Esophagus muscularis mucosa (tissue), 4 donors: ENCODE results near the gene DYNLT3. TPM values are rescaled to one million over a fixed set of nuclear protein-coding genes. Genes with fewer than 3 reads are reported as not detected.

ENCODE experiments used
- DNase-seq: peaks from one replicate; pipeline ENCODE4 v3.0.0-alpha.2; 2017; ENCODE audit errors: extremely low spot score
- H3K27ac ChIP-seq, 4 donors: fragments of 200-600 bp; sonication (generic); replicated peaks in 1 of 4; 1 replicate in 3 of 4; 2 replicates in 1 of 4; pipeline ENCODE4 v1.5.1; 2016 to 2019; ENCODE audit warnings: mild to moderate bottlenecking in 1 of 4
- H3K27me3 ChIP-seq, 4 donors: fragments of 200-600 bp; sonication (generic); one replicate each; pipeline versions ENCODE4 v1.5.1 to v1.6.0; 2016 to 2019
- H3K36me3 ChIP-seq, 4 donors: fragments of 200-600 bp; sonication (generic); one replicate each; pipeline ENCODE4 v1.5.1; 2016 to 2019
- H3K4me1 ChIP-seq, 4 donors: fragments of 200-600 bp; sonication (generic); one replicate each; pipeline ENCODE4 v1.5.1; 2016 to 2019
- H3K4me3 ChIP-seq, 4 donors: fragments of 200-600 bp; sonication (generic); 1 replicate in 2 of 4; 2 replicates in 2 of 4; pipeline ENCODE4 v1.5.1; 2016 to 2019; ENCODE audit warnings: mild to moderate bottlenecking in 4 of 4, moderate library complexity in 1 of 4
- H3K9me3 ChIP-seq, 4 donors: fragments of 200-600 bp; sonication (generic); 1 replicate in 3 of 4; 2 replicates in 1 of 4; pipeline ENCODE4 v1.5.1; 2016 to 2019
- EP300 ChIP-seq: sonication (generic); formaldehyde crosslinking; IDR thresholded peaks from one replicate; pipeline ENCODE4 v1.6.1; 2017; ENCODE audit warnings: antibody characterized with exemption
- POLR2A ChIP-seq: fragments of 450-650 bp; IDR thresholded peaks from one replicate; pipeline ENCODE4 v1.6.1; 2017; ENCODE audit warnings: antibody characterized with exemption, moderate library complexity, mild to moderate bottlenecking, low read depth
- POLR2AphosphoS5 ChIP-seq, 2 donors: sonication (generic); formaldehyde crosslinking; IDR thresholded peaks; one replicate each; pipeline ENCODE4 v1.6.1; 2017; ENCODE audit warnings: antibody characterized with exemption in 2 of 2
- WGBS: methylation state at CpG from one replicate; pipeline ENCODE4 v1.1.5; 2018; 5-methylcytosine and 5-hydroxymethylcytosine counted together
- intact Hi-C: fragments of 100-400 bp; cut with DNase I; formaldehyde crosslinking; loops from one replicate; pipeline ENCODE4 v1.15.1; 2023
- total RNA-seq, 4 donors: library from RNA; depleted of rRNA; stranded (reverse); fragments of >200 nt; gene quantifications; one replicate each; pipeline versions ENCODE4 v1.1.0 to v1.2.1, GENCODE V29; 2016
- TF ChIP-seq, protein P1 (sequence below), 3 experiments: fragments of 200-600 bp in 2 of 3; fragments of 450-650 bp in 1 of 3; sonication (generic) in 2 of 3; IDR thresholded peaks; one replicate each; pipeline ENCODE4 v1.5.1; 2017 to 2019; ENCODE audit warnings: antibody characterized with exemption in 3 of 3, mild to moderate bottlenecking in 2 of 3, moderate library complexity in 1 of 3

DYNLT3 gene
- total RNA-seq, 4 donors from 2014 or later = 37.7 to 55.7 (median 49.9) TPM

DNA sequence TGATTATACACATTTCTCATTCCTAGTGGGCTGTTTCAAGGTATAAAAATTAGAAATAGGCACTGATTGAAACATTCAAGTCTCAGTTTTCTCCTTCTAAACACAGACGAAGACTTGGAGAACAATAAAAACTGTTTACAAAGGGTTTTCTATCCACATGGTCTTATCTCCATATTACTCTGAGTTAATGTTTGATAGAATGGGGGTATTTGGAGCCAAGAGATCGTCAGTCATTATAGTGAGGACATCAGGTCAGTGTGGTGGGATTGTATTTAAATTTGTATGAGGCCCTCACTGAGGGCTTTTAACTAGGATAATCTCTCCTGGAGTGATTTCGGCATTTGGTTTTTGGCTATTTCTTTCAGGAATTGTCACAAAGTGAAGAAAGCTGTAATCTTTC, 16.4 kb upstream of the DYNLT3 start:
- Histone ChIP-seq H3K27me3 (peaks cover 0 to 3% (median 0%) of the 10 kb centered on the region in 4 donors), H3K9me3 (no peaks in the 10 kb centered on the region), H3K4me3 (no peak overlapping the region), H3K27ac (no peak overlapping the region), H3K4me1 (no peaks in the 10 kb centered on the region), H3K36me3 (no peaks in the 10 kb centered on the region)
- intact Hi-C loops = no loop called here
- WGBS = 53% methylated on average over 3 of the region's 3 CpGs
- no peak for DNase-seq
- TF ChIP-seq, protein P1, sequence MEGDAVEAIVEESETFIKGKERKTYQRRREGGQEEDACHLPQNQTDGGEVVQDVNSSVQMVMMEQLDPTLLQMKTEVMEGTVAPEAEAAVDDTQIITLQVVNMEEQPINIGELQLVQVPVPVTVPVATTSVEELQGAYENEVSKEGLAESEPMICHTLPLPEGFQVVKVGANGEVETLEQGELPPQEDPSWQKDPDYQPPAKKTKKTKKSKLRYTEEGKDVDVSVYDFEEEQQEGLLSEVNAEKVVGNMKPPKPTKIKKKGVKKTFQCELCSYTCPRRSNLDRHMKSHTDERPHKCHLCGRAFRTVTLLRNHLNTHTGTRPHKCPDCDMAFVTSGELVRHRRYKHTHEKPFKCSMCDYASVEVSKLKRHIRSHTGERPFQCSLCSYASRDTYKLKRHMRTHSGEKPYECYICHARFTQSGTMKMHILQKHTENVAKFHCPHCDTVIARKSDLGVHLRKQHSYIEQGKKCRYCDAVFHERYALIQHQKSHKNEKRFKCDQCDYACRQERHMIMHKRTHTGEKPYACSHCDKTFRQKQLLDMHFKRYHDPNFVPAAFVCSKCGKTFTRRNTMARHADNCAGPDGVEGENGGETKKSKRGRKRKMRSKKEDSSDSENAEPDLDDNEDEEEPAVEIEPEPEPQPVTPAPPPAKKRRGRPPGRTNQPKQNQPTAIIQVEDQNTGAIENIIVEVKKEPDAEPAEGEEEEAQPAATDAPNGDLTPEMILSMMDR (IDR thresholded peaks at IDR 0.05) = no peak
- TF ChIP-seq EP300 (no peak), POLR2A (no peak), POLR2AphosphoS5 (IDR thresholded peaks at IDR 0.05) (no peak)

GRCh38 chrX:37862851-37863250, 15.5 kb upstream of the DYNLT3 start:
- no peak for DNase-seq
- no peaks in the 10 kb centered on the region for H3K4me1 ChIP-seq
- intact Hi-C loops = no loop called here
- H3K4me3 ChIP-seq = no peak overlapping the region
- H3K36me3 ChIP-seq = no peaks in the 10 kb centered on the region
- peaks cover 0 to 3% (median 0%) of the 10 kb centered on the region in 4 donors for H3K27me3 ChIP-seq
- TF ChIP-seq EP300 (no peak), POLR2AphosphoS5 (IDR thresholded peaks at IDR 0.05) (no peak), POLR2A (no peak)
- TF ChIP-seq, protein P1 (IDR thresholded peaks at IDR 0.05) = no peak
- no peak overlapping the region for H3K27ac ChIP-seq
- no peaks in the 10 kb centered on the region for H3K9me3 ChIP-seq

DNA sequence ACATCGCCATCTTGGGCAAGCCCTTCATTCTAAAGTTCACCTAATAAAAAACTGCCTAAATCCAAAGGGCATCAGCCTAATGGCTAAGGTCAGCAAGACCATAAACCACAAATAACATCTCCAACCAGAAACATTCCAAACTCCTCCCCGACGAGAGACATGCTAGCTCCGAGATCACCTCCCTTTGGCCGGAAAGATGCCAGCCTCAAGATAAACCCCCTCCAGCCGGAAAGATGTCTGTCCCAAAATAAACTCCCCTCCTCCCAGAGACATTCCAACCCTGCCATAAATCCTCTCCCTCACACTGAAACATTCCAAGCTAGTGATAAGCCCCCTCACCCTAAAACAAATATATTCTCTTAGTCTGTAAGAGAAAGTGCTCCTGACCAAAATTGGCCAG, 13.3 kb upstream of the DYNLT3 start:
- Histone ChIP-seq H3K27ac (no peak overlapping the region), H3K27me3 (peaks cover 0 to 3% (median 0%) of the 10 kb centered on the region in 4 donors), H3K36me3 (no peaks in the 10 kb centered on the region), H3K4me3 (no peak overlapping the region), H3K4me1 (no peaks in the 10 kb centered on the region), H3K9me3 (no peaks in the 10 kb centered on the region)
- TF ChIP-seq POLR2AphosphoS5 (IDR thresholded peaks at IDR 0.05) (no peak), EP300 (no peak), POLR2A (no peak)
- TF ChIP-seq, protein P1 (IDR thresholded peaks at IDR 0.05) = no peak
- no peak for DNase-seq
- 63% methylated on average over 6 of the region's 6 CpGs for WGBS
- intact Hi-C loops = no loop called here

- Histone ChIP-seq H3K4me1 (no peaks in the 10 kb centered on the region), H3K4me3 (no peak overlapping the region), H3K27ac (no peak overlapping the region), H3K27me3 (no peaks in the 10 kb centered on the region), H3K36me3 (no peaks in the 10 kb centered on the region), H3K9me3 (no peaks in the 10 kb centered on the region)
- TF ChIP-seq POLR2AphosphoS5 (IDR thresholded peaks at IDR 0.05) (no peak), POLR2A (no peak), EP300 (no peak)
- TF ChIP-seq, protein P1 (IDR thresholded peaks at IDR 0.05) = no peak
- WGBS = 66% methylated on average over 2 of the region's 2 CpGs
- intact Hi-C loops = no loop called here
- no peak for DNase-seq
These were observed 7.4 kb upstream of the DYNLT3 start for GRCh38 chrX:37854748-37855147.

- H3K4me1 ChIP-seq = no peaks in the 10 kb centered on the region
- intact Hi-C loops = no loop called here
- H3K4me3 ChIP-seq = no peak overlapping the region
- H3K27me3 ChIP-seq = no peaks in the 10 kb centered on the region
- no peaks in the 10 kb centered on the region for H3K36me3 ChIP-seq
- WGBS = 67% methylated on average over 3 of the region's 3 CpGs
- no peak for DNase-seq
- H3K27ac ChIP-seq = no peak overlapping the region
- H3K9me3 ChIP-seq = no peaks in the 10 kb centered on the region
- TF ChIP-seq POLR2A (no peak), EP300 (no peak), POLR2AphosphoS5 (IDR thresholded peaks at IDR 0.05) (no peak)
- TF ChIP-seq, protein P1 (IDR thresholded peaks at IDR 0.05) = no peak
These were observed 6.8 kb upstream of the DYNLT3 start for GRCh38 chrX:37854148-37854547.
